HepG2 (cell line): ENCODE data around the gene CNNM1. TPM values are rescaled to one million over a fixed set of nuclear protein-coding genes. Genes with fewer than 3 reads are reported as not detected.

Experiments used
- CBX5 ChIP-seq: sonication (generic); formaldehyde crosslinking; IDR thresholded peaks from 2 replicates; pipeline ENCODE4 v1.4.0; 2020; ENCODE audit warnings: missing genetic modification reagents, borderline replicate concordance
- ELF1 ChIP-seq: sonication (generic); formaldehyde crosslinking; IDR thresholded peaks from 2 replicates; pipeline ENCODE4 v1.4.0; 2020; ENCODE audit warnings: missing genetic modification reagents
- GATA4 ChIP-seq: sonication (generic); IDR thresholded peaks from 2 replicates; pipeline ENCODE4 v1.6.1; 2016; ENCODE audit warnings: antibody characterized with exemption, low read depth, borderline replicate concordance
- HOXA3 ChIP-seq: sonication (generic); formaldehyde crosslinking; IDR thresholded peaks from 2 replicates; pipeline ENCODE4 v1.5.0; 2020; ENCODE audit warnings: missing genetic modification reagents
- IKZF4 ChIP-seq: sonication (generic); formaldehyde crosslinking; IDR thresholded peaks from 2 replicates; pipeline ENCODE4 v1.5.1; 2020; ENCODE audit warnings: borderline replicate concordance, mild to moderate bottlenecking, low read depth, missing genetic modification reagents; ENCODE audit errors: not compliant biosample characterization
- KDM1A ChIP-seq: IDR thresholded peaks from 2 replicates; pipeline ENCODE4 v1.6.1; 2016; ENCODE audit warnings: missing compliant biosample characterization
- MLLT10 ChIP-seq: sonication (generic); formaldehyde crosslinking; IDR thresholded peaks from 2 replicates; pipeline ENCODE4 v1.4.0; 2020; ENCODE audit warnings: missing genetic modification reagents
- NRL ChIP-seq: sonication (generic); formaldehyde crosslinking; IDR thresholded peaks from 2 replicates; pipeline ENCODE4 v1.5.0; 2020; ENCODE audit warnings: missing genetic modification reagents, mild to moderate bottlenecking, moderate library complexity, borderline replicate concordance
- PCBP1 ChIP-seq: fragments of 200-400 bp; formaldehyde crosslinking; IDR thresholded peaks from 2 replicates; pipeline ENCODE4 v1.6.1; 2017; ENCODE audit warnings: mild to moderate bottlenecking, low read depth, low read length, borderline replicate concordance
- RXRA ChIP-seq: sonication (generic); formaldehyde crosslinking; IDR thresholded peaks from 2 replicates; pipeline ENCODE4 v1.5.1; 2020; ENCODE audit warnings: missing genetic modification reagents
- THYN1 ChIP-seq: sonication (generic); formaldehyde crosslinking; IDR thresholded peaks from 2 replicates; pipeline ENCODE4 v1.8.1; 2023; ENCODE audit warnings: low read depth, mild to moderate bottlenecking, moderate library complexity, missing genetic modification reagents, borderline replicate concordance
- ZNF124 ChIP-seq: sonication (generic); formaldehyde crosslinking; IDR thresholded peaks from 2 replicates; pipeline ENCODE4 v1.4.0; 2020; ENCODE audit warnings: missing genetic modification reagents
- ZNF260 ChIP-seq: sonication (generic); formaldehyde crosslinking; IDR thresholded peaks from 2 replicates; pipeline ENCODE4 v1.4.0; 2020; ENCODE audit warnings: missing genetic modification reagents, low read depth, mild to moderate bottlenecking, borderline replicate concordance
- ZNF678 ChIP-seq: sonication (generic); formaldehyde crosslinking; IDR thresholded peaks from 2 replicates; pipeline ENCODE4 v1.4.0; 2020; ENCODE audit warnings: mild to moderate bottlenecking, missing genetic modification reagents
- ZNF687 ChIP-seq: sonication (generic); formaldehyde crosslinking; IDR thresholded peaks from 2 replicates; pipeline ENCODE4 v1.5.1; 2020; ENCODE audit warnings: mild to moderate bottlenecking, missing genetic modification reagents, moderate library complexity
- ZNF7 ChIP-seq: IDR thresholded peaks from 2 replicates; pipeline ENCODE4 v1.6.1; 2016; ENCODE audit warnings: missing biosample characterization, missing genetic modification reagents
- ZNF790 ChIP-seq: sonication (generic); formaldehyde crosslinking; IDR thresholded peaks from 2 replicates; pipeline ENCODE4 v1.8.0; 2022; ENCODE audit warnings: missing genetic modification reagents, mild to moderate bottlenecking, borderline replicate concordance
- polyA plus RNA-seq, 8 experiments: library from polyadenylated mRNA; depleted of rRNA in 3 of 8; stranded (reverse) in 7 of 8; unstranded in 1 of 8; fragments of >200 nt; fragmentation: Illumina TruSeq in 4 of 8; extraction: Trizol in 4 of 8; gene quantifications; 2 replicates each; pipeline versions ENCODE4 v1.2.1 to v1.2.3, GENCODE V29; 2011 to 2016; ENCODE audit warnings: low read depth in 4 of 8, missing spikeins in 1 of 8, mixed read lengths in 1 of 8; ENCODE audit not compliant: insufficient read depth in 1 of 8
- total RNA-seq, 5 experiments: library from RNA; depleted of rRNA; stranded (reverse); fragments of >200 nt; fragmentation: Illumina TruSeq; extraction: Trizol; gene quantifications; 2 replicates each; pipeline ENCODE4 v1.2.3, GENCODE V29; 2016; ENCODE audit warnings: low read depth in 1 of 5
- TF ChIP-seq, protein P1 (sequence below): sonication (generic); formaldehyde crosslinking; IDR thresholded peaks from 2 replicates; pipeline ENCODE4 v1.4.0; 2020; ENCODE audit warnings: missing genetic modification reagents
- TF ChIP-seq, protein P2 (sequence below): sonication (generic); formaldehyde crosslinking; IDR thresholded peaks from 2 replicates; pipeline ENCODE4 v1.5.0; 2020; ENCODE audit warnings: missing genetic modification reagents

The CNNM1 gene
- total and polyA plus RNA-seq, 2 of the 13 experiments (the other 11 are each of a cell fraction or from before 2014, with no cell fraction given) = 4.3 to 9.6 TPM

GRCh38 chr10:99329554-99330346 is 594 bp downstream of the CNNM1 start (continued):
- TF ChIP-seq, protein P1, sequence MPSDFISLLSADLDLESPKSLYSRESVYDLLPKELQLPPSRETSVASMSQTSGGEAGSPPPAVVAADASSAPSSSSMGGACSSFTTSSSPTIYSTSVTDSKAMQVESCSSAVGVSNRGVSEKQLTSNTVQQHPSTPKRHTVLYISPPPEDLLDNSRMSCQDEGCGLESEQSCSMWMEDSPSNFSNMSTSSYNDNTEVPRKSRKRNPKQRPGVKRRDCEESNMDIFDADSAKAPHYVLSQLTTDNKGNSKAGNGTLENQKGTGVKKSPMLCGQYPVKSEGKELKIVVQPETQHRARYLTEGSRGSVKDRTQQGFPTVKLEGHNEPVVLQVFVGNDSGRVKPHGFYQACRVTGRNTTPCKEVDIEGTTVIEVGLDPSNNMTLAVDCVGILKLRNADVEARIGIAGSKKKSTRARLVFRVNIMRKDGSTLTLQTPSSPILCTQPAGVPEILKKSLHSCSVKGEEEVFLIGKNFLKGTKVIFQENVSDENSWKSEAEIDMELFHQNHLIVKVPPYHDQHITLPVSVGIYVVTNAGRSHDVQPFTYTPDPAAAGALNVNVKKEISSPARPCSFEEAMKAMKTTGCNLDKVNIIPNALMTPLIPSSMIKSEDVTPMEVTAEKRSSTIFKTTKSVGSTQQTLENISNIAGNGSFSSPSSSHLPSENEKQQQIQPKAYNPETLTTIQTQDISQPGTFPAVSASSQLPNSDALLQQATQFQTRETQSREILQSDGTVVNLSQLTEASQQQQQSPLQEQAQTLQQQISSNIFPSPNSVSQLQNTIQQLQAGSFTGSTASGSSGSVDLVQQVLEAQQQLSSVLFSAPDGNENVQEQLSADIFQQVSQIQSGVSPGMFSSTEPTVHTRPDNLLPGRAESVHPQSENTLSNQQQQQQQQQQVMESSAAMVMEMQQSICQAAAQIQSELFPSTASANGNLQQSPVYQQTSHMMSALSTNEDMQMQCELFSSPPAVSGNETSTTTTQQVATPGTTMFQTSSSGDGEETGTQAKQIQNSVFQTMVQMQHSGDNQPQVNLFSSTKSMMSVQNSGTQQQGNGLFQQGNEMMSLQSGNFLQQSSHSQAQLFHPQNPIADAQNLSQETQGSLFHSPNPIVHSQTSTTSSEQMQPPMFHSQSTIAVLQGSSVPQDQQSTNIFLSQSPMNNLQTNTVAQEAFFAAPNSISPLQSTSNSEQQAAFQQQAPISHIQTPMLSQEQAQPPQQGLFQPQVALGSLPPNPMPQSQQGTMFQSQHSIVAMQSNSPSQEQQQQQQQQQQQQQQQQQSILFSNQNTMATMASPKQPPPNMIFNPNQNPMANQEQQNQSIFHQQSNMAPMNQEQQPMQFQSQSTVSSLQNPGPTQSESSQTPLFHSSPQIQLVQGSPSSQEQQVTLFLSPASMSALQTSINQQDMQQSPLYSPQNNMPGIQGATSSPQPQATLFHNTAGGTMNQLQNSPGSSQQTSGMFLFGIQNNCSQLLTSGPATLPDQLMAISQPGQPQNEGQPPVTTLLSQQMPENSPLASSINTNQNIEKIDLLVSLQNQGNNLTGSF = no peak; the same call in 1 of the 2 replicates
- TF ChIP-seq IKZF4 (CRISPR knock-in tag) (peak; percentile 36), CBX5 (CRISPR knock-in tag) (no peak), ZNF124 (CRISPR knock-in tag) (no peak), ZNF687 (CRISPR knock-in tag) (peak; percentile 92), ZNF260 (CRISPR knock-in tag) (no peak), ZNF678 (no peak), ZNF790 (peak; percentile 39; the same call in 1 of the 2 replicates), RXRA (CRISPR knock-in tag) (peak; percentile 4; the same call in 1 of the 2 replicates), NRL (CRISPR knock-in tag) (peak; percentile 3), PCBP1 (no peak), HOXA3 (CRISPR knock-in tag) (0 out of 2 replicates have a peak, but pooled peaks have one; percentile 20), ZNF7 (CRISPR knock-in tag) (no peak), GATA4 (no peak), THYN1 (CRISPR knock-in tag) (no peak), ELF1 (CRISPR knock-in tag) (no peak), MLLT10 (CRISPR knock-in tag) (no peak), KDM1A (CRISPR knock-in tag) (no peak)
- TF ChIP-seq, protein P2, sequence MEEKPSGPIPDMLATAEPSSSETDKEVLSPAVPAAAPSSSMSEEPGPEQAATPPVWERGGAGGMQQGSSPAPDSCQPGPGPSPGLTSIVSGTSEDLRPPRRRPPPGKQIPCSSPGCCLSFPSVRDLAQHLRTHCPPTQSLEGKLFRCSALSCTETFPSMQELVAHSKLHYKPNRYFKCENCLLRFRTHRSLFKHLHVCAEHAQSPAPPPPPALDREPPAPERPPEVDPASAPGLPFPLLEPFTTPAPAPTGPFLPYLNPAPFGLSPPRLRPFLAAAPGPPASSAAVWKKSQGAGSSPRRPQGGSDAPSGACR = 0 out of 2 replicates have a peak, but pooled peaks have one; percentile 25
